Uterus (tissue), 2 donors: ENCODE results near the gene ZNF236.

Source experiments
- CTCF ChIP-seq, 4 experiments: fragments of 200-600 bp in 2 of 4; fragments of 450-650 bp in 2 of 4; sonication (generic) in 2 of 4; IDR thresholded peaks; one replicate each; pipeline ENCODE4 v1.5.1; 2016 to 2019; ENCODE audit warnings: antibody characterized with exemption in 4 of 4, mild to moderate bottlenecking in 2 of 4, moderate library complexity in 1 of 4
- POLR2A ChIP-seq, 2 donors: fragments of 450-650 bp; IDR thresholded peaks; one replicate each; pipeline ENCODE4 v1.6.1; 2016; ENCODE audit warnings: antibody characterized with exemption in 2 of 2, mild to moderate bottlenecking in 1 of 2, moderate library complexity in 1 of 2

GRCh38 chr18:76788571-76789317 lies 33.6 kb upstream of the ZNF236 start:
- TF ChIP-seq POLR2A (IDR thresholded peaks at IDR 0.05) (no peak), CTCF (IDR thresholded peaks at IDR 0.05) (no peak)
